CD4-positive, alpha-beta T cell treated with Interleukin-17A for 4 hours (primary cell): ENCODE data around the gene TEDC1.

ENCODE experiments used
- DNase-seq: peaks from one replicate; pipeline ENCODE4 v3.0.0-alpha.2; 2020; ENCODE audit warnings: mixed read lengths

Gene TEDC1

GRCh38 chr14:105527381-105527825 is 36.4 kb downstream of the TEDC1 start:
- no peak for DNase-seq

GRCh38 chr14:105527826-105528585 is 37.0 kb downstream of the TEDC1 start:
- DNase-seq, result peak; percentile 84

GRCh38 chr14:105528586-105529318 is 37.7 kb downstream of the TEDC1 start:
- peak; percentile 15 for DNase-seq

- no peak for DNase-seq
Measured at GRCh38 chr14:105529319-105529568, 38.2 kb downstream of the TEDC1 start.

- peak; percentile 40 for DNase-seq
Measured at GRCh38 chr14:105529569-105530284, 38.7 kb downstream of the TEDC1 start.

- DNase-seq, result no peak
Measured at GRCh38 chr14:105530285-105531087, 39.4 kb downstream of the TEDC1 start.

GRCh38 chr14:105531088-105531893 is 40.2 kb downstream of the TEDC1 start:
- DNase-seq, result no peak

- no peak for DNase-seq
Measured at GRCh38 chr14:105531894-105532623, 41.0 kb downstream of the TEDC1 start.

GRCh38 chr14:105532735-105533141 is 41.7 kb downstream of the TEDC1 start:
- DNase-seq, result peak; percentile 10

- DNase-seq, result no peak
Measured at GRCh38 chr14:105533391-105533790, 42.3 kb downstream of the TEDC1 start.

GRCh38 chr14:105533811-105534498 is 42.9 kb downstream of the TEDC1 start:
- DNase-seq, result no peak

GRCh38 chr14:105534586-105534985 is 43.5 kb downstream of the TEDC1 start:
- no peak for DNase-seq

- no peak for DNase-seq
Measured at GRCh38 chr14:105536051-105536450, 45.0 kb downstream of the TEDC1 start.

- DNase-seq, result no peak
Measured at GRCh38 chr14:105536691-105537579, 45.9 kb downstream of the TEDC1 start.

- peak; percentile 79 for DNase-seq
Measured at GRCh38 chr14:105537580-105538474, 46.8 kb downstream of the TEDC1 start.

GRCh38 chr14:105538481-105539049 is 47.5 kb downstream of the TEDC1 start:
- DNase-seq, result no peak

- DNase-seq, result no peak
Measured at GRCh38 chr14:105540811-105541210, 49.8 kb downstream of the TEDC1 start.

- DNase-seq, result no peak
Measured at GRCh38 chr14:105541218-105541875, 50.3 kb downstream of the TEDC1 start.
